H4 (cell line): Measurements from ENCODE around the gene GSKIP. TPM values are rescaled to one million over a fixed set of nuclear protein-coding genes. Genes with fewer than 3 reads are reported as not detected.

Source experiments
- DNase-seq: peaks from one replicate; pipeline ENCODE4 v3.0.0-alpha.2; 2015; ENCODE audit warnings: low spot score
- total RNA-seq: library from RNA; depleted of rRNA; stranded (reverse); fragments of >200 nt; shearing (Covaris generic); gene quantifications from 2 replicates; pipeline ENCODE4 v1.2.3, GENCODE V29; 2014; rRNA removed

The GSKIP gene
- total RNA-seq, 1 experiment from 2014 or later: 52.9 TPM

- no peak for DNase-seq
Observed at GRCh38 chr14:96416292-96416691, 53.0 kb downstream of the GSKIP start.

GRCh38 chr14:96417254-96417653 lies 53.9 kb downstream of the GSKIP start:
- no peak for DNase-seq

- DNase-seq: no peak
Observed at GRCh38 chr14:96418075-96418474, 54.7 kb downstream of the GSKIP start.

- no peak for DNase-seq
Observed at GRCh38 chr14:96421236-96421635, 57.9 kb downstream of the GSKIP start.

GRCh38 chr14:96422992-96423391 lies 59.7 kb downstream of the GSKIP start:
- no peak for DNase-seq

GRCh38 chr14:96423446-96424108 lies 60.3 kb downstream of the GSKIP start:
- DNase-seq: no peak

GRCh38 chr14:96424109-96424989 lies 61.0 kb downstream of the GSKIP start:
- DNase-seq: peak; percentile 57

GRCh38 chr14:96434040-96434439 lies 70.7 kb downstream of the GSKIP start:
- DNase-seq: no peak

Other genes with a start within 250 kb of the GSKIP start
- gene BDKRB2, start 158.7 kb upstream of the GSKIP start, total RNA-seq: 4.5 and 5.4 TPM in 2 replicates
- 0.19 and 0.41 TPM in 2 replicates for gene BDKRB1, start 107.3 kb upstream of the GSKIP start, total RNA-seq
- gene ATG2B, start 185 bp upstream of the GSKIP start, total RNA-seq: 3.6 and 5.6 TPM in 2 replicates
- 1.0 TPM in 1 of 2 replicates, not detected in the other for gene AK7, start 28.6 kb downstream of the GSKIP start, total RNA-seq
- gene PAPOLA, start 138.9 kb downstream of the GSKIP start, total RNA-seq: 38.2 and 63.2 TPM in 2 replicates